Karpas-422 (cell line): ENCODE data around the gene ACTN1. TPM values are rescaled to one million over a fixed set of nuclear protein-coding genes. Genes with fewer than 3 reads are reported as not detected.

Experiments used
- DNase-seq: peaks from one replicate; pipeline ENCODE4 v3.0.0-alpha.2; 2015
- H2AFZ ChIP-seq: fragments of 200-600 bp; sonication (generic); 2 replicates; pipeline ENCODE4 v1.6.1; 2014; ENCODE audit warnings: antibody characterized with exemption, low read length, mixed read lengths
- H3K27ac ChIP-seq: fragments of 200-600 bp; sonication (generic); 2 replicates; pipeline ENCODE4 v1.5.1; 2014; ENCODE audit warnings: mild to moderate bottlenecking, low read length, moderate library complexity
- H3K27me3 ChIP-seq: fragments of 200-600 bp; sonication (generic); 2 replicates; pipeline ENCODE4 v1.6.1; 2014; ENCODE audit warnings: low read length, mixed read lengths
- H3K36me3 ChIP-seq: fragments of 200-600 bp; sonication (generic); 2 replicates; pipeline ENCODE4 v1.6.1; 2014; ENCODE audit warnings: low read length, mixed read lengths; ENCODE audit not compliant: insufficient read depth
- H3K4me1 ChIP-seq: fragments of 200-600 bp; sonication (generic); 2 replicates; pipeline ENCODE4 v1.6.1; 2014; ENCODE audit warnings: mild to moderate bottlenecking, low read length, mixed read lengths
- H3K4me2 ChIP-seq: fragments of 200-600 bp; sonication (generic); 2 replicates; pipeline ENCODE4 v1.6.1; 2014; ENCODE audit warnings: low read length, low read depth, mild to moderate bottlenecking; ENCODE audit not compliant: poor library complexity, severe bottlenecking
- H3K4me3 ChIP-seq: fragments of 200-600 bp; sonication (generic); 2 replicates; pipeline ENCODE4 v1.5.1; 2014; ENCODE audit warnings: mild to moderate bottlenecking, antibody characterized with exemption, low read length, mixed read lengths
- H3K79me2 ChIP-seq: fragments of 200-600 bp; sonication (generic); 2 replicates; pipeline ENCODE4 v1.6.1; 2014; ENCODE audit warnings: mild to moderate bottlenecking, low read length, mixed read lengths
- H3K9ac ChIP-seq: fragments of 200-600 bp; sonication (generic); 2 replicates; pipeline ENCODE4 v1.6.0; 2014; ENCODE audit warnings: low read length
- H3K9me2 ChIP-seq: fragments of 200-600 bp; sonication (generic), shearing (Covaris generic); replicated peaks from 2 replicates; pipeline ENCODE4 v1.6.0; 2014; ENCODE audit warnings: mild to moderate bottlenecking, low read length, moderate library complexity; ENCODE audit not compliant: insufficient read depth
- H3K9me3 ChIP-seq: fragments of 300-700, 200-600 bp; sonication (generic); 2 replicates; pipeline ENCODE4 v1.6.1; 2014; ENCODE audit warnings: low read length, mixed read lengths
- H4K20me1 ChIP-seq: fragments of 200-600 bp; sonication (generic); 2 replicates; pipeline ENCODE4 v1.6.1; 2014; ENCODE audit warnings: mild to moderate bottlenecking, antibody characterized with exemption, low read length, low read depth; ENCODE audit not compliant: insufficient read depth
- total RNA-seq: library from RNA; depleted of rRNA; stranded (reverse); fragments of >200 nt; shearing (Covaris generic); gene quantifications from 2 replicates; pipeline ENCODE4 v1.2.3, GENCODE V29; 2014; ENCODE audit warnings: low replicate concordance

The ACTN1 gene
- total RNA-seq, 1 experiment from 2014 or later: not detected

GRCh38 chr14:68942296-68943035 is 36.6 kb downstream of the ACTN1 start:
- no peaks in the 10 kb centered on the region for H3K79me2 ChIP-seq

GRCh38 chr14:68941820-68942219 is 37.3 kb downstream of the ACTN1 start:
- H3K36me3 ChIP-seq: no peaks in the 10 kb centered on the region
- no peaks in the 10 kb centered on the region for H3K79me2 ChIP-seq
- no peaks in the 10 kb centered on the region for H3K4me1 ChIP-seq
- H3K9me2 ChIP-seq: no peaks in the 10 kb centered on the region
- H3K9me3 ChIP-seq: no peaks in the 10 kb centered on the region
- no peaks in the 10 kb centered on the region for H3K27me3 ChIP-seq
- H3K4me3 ChIP-seq: no peak overlapping the region
- H3K27ac ChIP-seq: no peak overlapping the region
- H3K4me2 ChIP-seq: no peak overlapping the region
- H4K20me1 ChIP-seq: no peaks in the 10 kb centered on the region
- H2AFZ ChIP-seq: no peak overlapping the region
- DNase-seq: no peak
- no peak overlapping the region for H3K9ac ChIP-seq

More at GRCh38 chr14:68942296-68943035, 36.6 kb downstream of the ACTN1 start:
- Histone ChIP-seq H4K20me1 (no peaks in the 10 kb centered on the region), H3K9me2 (no peaks in the 10 kb centered on the region), H3K27me3 (no peaks in the 10 kb centered on the region), H3K4me2 (no peak overlapping the region), H3K27ac (no peak overlapping the region), H2AFZ (no peak overlapping the region), H3K9me3 (no peaks in the 10 kb centered on the region), H3K4me1 (no peaks in the 10 kb centered on the region), H3K9ac (no peak overlapping the region), H3K36me3 (no peaks in the 10 kb centered on the region), H3K4me3 (no peak overlapping the region)
- DNase-seq: no peak

- Histone ChIP-seq H3K27me3 (no peaks in the 10 kb centered on the region), H3K36me3 (no peaks in the 10 kb centered on the region), H3K4me1 (no peaks in the 10 kb centered on the region), H3K4me2 (no peak overlapping the region), H2AFZ (no peak overlapping the region), H3K27ac (no peak overlapping the region), H3K4me3 (no peak overlapping the region), H3K9me2 (no peaks in the 10 kb centered on the region), H4K20me1 (no peaks in the 10 kb centered on the region), H3K79me2 (no peaks in the 10 kb centered on the region), H3K9me3 (no peaks in the 10 kb centered on the region), H3K9ac (no peak overlapping the region)
- DNase-seq: no peak
Measured at GRCh38 chr14:68940614-68941185, 38.4 kb downstream of the ACTN1 start.

DNA sequence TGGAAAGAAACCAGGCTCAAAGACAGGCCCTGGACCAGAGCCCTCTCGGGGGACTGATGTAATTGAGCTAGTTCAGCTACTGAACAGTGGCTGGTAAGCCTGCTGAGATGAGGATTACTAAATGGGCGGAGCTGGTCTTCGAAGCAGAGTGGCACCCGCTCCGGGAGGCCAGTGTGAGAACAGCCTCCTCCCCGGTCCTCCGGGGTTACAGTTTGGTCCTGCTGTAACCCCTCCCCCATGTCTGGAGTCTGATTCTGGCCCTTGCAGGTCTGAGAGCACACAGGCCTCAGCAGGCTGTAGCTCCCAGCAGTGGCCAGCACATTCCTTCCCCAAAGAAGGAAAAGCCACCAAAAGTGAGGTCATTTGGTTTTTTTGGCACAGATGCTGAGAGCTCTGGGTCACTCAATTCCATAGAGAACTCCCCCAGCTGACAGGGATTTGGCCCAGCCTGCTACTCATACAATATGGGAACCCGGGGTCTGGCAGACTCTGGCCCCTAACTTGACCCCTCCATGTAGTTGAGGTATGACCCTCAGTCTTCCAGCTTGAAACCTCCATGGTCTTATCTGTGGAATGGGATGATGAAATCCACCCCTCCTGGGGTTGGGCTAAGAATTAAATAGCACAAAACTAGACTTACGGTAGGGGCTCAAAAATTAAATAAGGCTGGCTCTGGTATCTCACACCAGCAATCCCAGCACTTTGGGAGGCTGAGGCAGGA is 39.0 kb downstream of the ACTN1 start:
- Histone ChIP-seq H3K4me3 (no peak overlapping the region), H3K4me2 (no peak overlapping the region), H3K27ac (no peak overlapping the region), H3K36me3 (no peaks in the 10 kb centered on the region), H3K4me1 (no peaks in the 10 kb centered on the region), H3K9me3 (no peaks in the 10 kb centered on the region), H4K20me1 (no peaks in the 10 kb centered on the region), H3K27me3 (no peaks in the 10 kb centered on the region), H3K79me2 (no peaks in the 10 kb centered on the region), H3K9me2 (no peaks in the 10 kb centered on the region), H2AFZ (no peak overlapping the region), H3K9ac (no peak overlapping the region)
- no peak for DNase-seq

GRCh38 chr14:68939181-68939892 is 39.8 kb downstream of the ACTN1 start:
- Histone ChIP-seq H3K9me2 (no peaks in the 10 kb centered on the region), H3K36me3 (no peaks in the 10 kb centered on the region), H4K20me1 (no peaks in the 10 kb centered on the region), H3K27ac (no peak overlapping the region), H3K79me2 (no peaks in the 10 kb centered on the region), H3K4me2 (no peak overlapping the region), H3K27me3 (no peaks in the 10 kb centered on the region), H3K9ac (no peak overlapping the region), H3K4me3 (no peak overlapping the region), H3K4me1 (no peaks in the 10 kb centered on the region), H3K9me3 (no peaks in the 10 kb centered on the region), H2AFZ (no peak overlapping the region)
- DNase-seq: no peak

DNA sequence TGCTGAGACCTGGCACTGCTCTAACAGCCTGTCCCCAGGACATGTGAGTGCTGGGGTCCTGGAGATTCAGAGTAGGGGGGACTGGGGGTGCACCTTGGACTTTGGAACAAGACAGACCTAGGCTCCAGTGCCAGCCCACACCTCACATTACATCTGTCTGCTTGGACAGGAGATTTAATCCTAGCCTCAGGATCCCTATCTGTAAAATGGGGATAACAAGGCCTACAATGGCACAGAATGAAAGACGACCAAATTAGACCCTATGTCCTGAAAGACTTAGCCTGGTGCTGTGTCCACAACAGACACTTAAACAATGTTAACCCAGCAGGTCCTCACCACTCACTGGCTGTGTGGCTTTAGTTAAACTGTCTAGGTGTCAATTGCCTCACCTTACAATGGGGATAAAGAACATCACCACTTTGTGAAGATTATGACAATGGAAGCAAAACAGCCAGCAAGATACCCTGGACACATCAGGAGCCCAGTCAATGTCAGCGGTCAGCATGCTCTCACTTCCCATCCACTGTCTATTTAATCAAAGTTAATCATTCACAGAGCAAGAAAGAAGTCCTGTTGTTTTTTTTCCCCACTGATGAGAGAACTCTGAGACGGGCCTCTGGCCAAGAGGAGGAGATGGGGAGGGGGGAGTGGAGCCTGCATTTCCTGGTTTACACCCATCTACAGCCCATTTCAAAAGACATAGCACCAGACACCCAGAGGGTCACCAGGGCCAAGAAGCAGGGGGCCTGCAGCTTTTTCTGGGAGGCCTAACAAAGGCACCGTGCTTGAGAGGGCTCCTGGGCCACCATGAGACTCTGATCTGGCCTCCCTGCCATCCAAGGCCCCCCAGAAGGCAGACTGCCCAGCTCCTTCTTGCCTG is 40.6 kb downstream of the ACTN1 start:
- Histone ChIP-seq H3K4me1 (no peaks in the 10 kb centered on the region), H3K9me2 (no peaks in the 10 kb centered on the region), H3K4me2 (no peak overlapping the region), H3K27me3 (no peaks in the 10 kb centered on the region), H2AFZ (no peak overlapping the region), H3K27ac (no peak overlapping the region), H4K20me1 (no peaks in the 10 kb centered on the region), H3K9ac (no peak overlapping the region), H3K4me3 (no peak overlapping the region), H3K79me2 (no peaks in the 10 kb centered on the region), H3K36me3 (no peaks in the 10 kb centered on the region), H3K9me3 (no peaks in the 10 kb centered on the region)
- DNase-seq: no peak

DNA sequence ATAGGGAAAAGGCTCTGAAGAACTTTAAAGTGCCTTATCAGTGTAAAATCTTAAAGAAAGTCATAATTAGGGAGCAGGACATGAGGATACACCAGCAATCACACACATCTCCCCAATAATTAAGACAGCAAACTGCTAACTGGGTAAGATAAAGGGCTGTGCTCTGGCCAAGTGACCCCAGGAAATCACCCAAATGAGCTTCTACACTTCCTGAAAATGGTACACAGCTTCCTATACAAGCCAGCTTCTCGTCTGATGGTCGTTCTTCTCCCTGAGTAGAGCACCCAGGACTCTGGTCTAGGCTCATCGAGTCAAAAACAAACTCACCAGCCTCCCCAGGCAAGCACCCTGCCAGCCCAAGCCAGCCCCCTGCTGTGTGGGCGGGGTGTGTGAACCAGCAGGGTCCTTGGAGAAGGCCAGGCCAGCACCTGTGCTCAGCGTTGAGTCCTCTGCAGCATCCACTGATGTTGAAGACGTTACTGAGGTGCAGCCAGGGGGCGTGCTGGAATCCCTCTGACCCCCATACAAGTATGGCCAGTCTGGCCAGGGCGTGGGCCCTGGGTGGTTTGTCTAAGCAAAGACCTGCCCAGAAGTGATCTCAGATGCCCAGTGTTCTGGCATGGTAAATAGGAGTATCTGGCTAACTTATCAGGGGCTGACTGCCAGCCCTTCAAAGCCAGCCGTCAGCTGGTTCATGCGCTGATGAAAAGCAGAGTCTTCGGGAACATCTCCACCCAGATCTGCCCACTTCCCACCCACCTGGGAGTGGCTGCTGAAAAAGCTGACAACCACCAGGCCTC is 41.4 kb downstream of the ACTN1 start:
- Histone ChIP-seq H3K4me3 (no peak overlapping the region), H3K4me1 (no peaks in the 10 kb centered on the region)
- DNase-seq: no peak

More for the DNA sequence above, 41.4 kb downstream of the ACTN1 start:
- Histone ChIP-seq H3K9me2 (no peaks in the 10 kb centered on the region), H3K36me3 (no peaks in the 10 kb centered on the region), H3K4me2 (no peak overlapping the region), H3K79me2 (no peaks in the 10 kb centered on the region), H3K9me3 (no peaks in the 10 kb centered on the region), H3K27me3 (no peaks in the 10 kb centered on the region), H3K9ac (no peak overlapping the region), H3K27ac (no peak overlapping the region), H4K20me1 (no peaks in the 10 kb centered on the region), H2AFZ (no peak overlapping the region; the same call in 1 of the 2 replicates)
